GM12873 (cell line): ENCODE measurements around the gene SH2D3A.
A peak's percentile ranks its signal among the peaks of the same experiment; 100 is the strongest.

Source experiments
- CTCF ChIP-seq: IDR thresholded peaks from 2 replicates; pipeline ENCODE4 v1.5.1; 2012; ENCODE audit warnings: low read depth, mild to moderate bottlenecking, moderate library complexity, low read length, control low read depth; ENCODE audit not compliant: insufficient read depth; ENCODE audit errors: missing control alignments

Gene SH2D3A

DNA sequence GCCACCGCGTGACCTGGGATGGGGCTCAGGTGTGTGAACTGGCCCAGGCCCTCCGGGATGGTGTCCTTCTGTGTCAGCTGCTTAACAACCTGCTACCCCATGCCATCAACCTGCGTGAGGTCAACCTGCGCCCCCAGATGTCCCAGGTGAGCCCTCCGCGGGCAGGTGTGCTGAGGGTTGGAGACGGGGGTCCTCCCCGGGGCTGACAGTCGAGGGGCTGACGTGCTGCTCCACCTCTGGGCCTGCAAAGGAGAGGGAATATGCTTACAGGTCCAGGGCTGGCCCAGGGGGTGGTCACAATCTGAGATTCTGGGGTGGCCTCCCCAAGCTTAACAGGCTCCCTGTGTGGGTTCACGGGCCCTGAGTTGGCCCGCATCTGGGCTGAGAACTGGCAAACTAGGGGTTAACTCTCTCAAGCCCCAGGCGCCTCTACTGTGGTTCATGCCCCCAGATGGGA is 5.7 kb upstream of the SH2D3A start:
- TF ChIP-seq CTCF: no peak

- peak; percentile 80 for TF ChIP-seq CTCF
Observed at GRCh38 chr19:6772028-6772865, 5.0 kb upstream of the SH2D3A start, which contains the start of gene VAV1. Gene VAV1 (plus strand): TSS chr19:6772708. CDS start chr19:6772808, 100 bp downstream.

DNA sequence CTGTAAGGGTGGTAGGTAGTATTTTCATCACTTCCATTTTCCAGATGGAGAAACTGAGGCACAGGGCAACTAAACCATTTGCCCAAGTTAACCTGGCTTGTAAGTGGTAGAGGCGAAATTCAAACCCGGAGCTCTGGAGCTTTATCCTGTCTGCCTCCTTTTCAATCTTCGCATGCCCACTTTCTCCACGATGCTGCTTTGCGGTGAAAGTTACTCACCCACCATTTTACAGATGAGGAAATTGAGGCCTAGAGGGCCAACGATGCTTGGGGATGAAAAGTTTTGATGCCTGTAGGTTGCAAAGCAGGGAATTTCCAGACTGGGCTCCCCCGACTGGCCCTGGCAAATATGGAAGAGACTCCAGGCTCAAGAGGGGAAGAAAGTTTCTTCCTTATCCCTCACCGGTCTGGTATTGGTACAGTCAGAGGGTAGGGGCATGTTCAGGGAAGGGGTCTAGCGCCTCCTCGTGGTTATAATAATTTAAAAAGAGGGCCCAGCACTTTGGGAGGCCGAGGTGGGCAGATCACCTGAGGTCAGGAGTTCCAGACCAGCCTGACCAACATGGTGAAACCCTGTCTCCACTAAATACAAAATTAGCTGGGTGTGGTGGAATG is 1.9 kb upstream of the SH2D3A start:
- peak; percentile 19 for TF ChIP-seq CTCF

- TF ChIP-seq CTCF: no peak
Observed at GRCh38 chr19:6768236-6768785, 1.1 kb upstream of the SH2D3A start.

GRCh38 chr19:6767081-6767356 is 216 bp downstream of the SH2D3A start:
- no peak for TF ChIP-seq CTCF

DNA sequence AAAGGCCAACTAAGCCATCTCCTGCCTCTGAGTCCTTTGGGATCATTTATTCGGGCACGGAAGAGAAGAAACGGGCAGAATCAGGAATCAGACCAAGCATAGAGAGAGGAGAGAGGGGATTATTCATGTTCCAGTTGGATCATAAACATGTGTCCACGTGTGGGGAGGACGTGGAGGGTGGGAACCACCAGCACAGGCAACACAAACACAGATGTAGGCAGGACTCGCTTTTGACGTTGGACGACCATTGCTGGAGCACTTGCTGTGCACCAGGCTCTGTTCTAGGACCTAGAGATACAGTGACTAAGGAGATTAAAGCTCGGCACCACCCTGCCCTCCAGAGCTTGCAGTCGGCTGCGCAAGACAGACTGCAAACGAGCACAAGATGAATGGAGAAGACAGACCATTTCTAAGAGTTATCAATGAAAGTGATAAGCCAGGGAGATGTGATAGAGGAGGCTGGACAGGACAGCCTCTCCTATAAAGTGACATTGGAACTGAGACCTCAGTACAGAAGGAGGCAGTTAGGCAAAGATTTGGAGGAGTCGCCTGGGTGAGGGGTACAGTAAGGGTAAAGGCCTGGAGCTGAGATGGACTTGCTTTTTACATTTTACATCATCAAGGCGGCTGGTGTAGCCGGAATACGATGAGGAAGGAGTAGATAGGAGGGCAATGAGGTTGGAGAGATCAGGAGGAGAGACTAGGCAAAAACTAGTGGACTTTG is 716 bp downstream of the SH2D3A start:
- TF ChIP-seq CTCF: no peak
